IPS-NIHi11 (cell line): Measurements from ENCODE around the gene NLRP9.
A peak's percentile ranks its signal among the peaks of the same experiment; 100 is the strongest.

ENCODE experiments used
- DNase-seq: peaks from one replicate; pipeline ENCODE4 v3.0.0; 2012; ENCODE audit warnings: mixed read lengths, low spot score

NLRP9 gene

GRCh38 chr19:55687281-55688201, 50.7 kb downstream of the NLRP9 start:
- DNase-seq = no peak

- DNase-seq = no peak
Observed at GRCh38 chr19:55686311-55687050, 51.7 kb downstream of the NLRP9 start.

DNA sequence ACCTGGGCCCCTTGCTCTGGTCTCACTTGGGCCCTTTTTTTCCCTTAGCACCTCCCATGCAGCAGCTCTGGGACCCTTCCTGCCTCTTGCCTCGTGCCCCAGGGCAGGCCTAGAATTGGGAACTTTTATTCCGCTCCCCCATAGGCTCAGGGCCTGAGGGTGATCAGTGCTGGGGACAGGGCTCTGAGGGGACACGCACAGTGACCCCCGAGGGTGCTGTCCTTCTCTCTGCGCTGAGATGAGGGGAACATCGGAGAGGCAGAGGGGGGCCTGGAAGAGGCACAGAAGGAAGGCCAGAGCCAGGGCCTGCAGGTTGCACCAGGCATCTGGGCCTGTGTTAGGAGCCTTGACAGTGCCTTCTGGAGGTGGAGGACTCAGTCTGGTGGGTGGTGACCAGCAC, 52.4 kb downstream of the NLRP9 start:
- DNase-seq = no peak

GRCh38 chr19:55684946-55685681, 53.1 kb downstream of the NLRP9 start:
- DNase-seq = no peak

DNA sequence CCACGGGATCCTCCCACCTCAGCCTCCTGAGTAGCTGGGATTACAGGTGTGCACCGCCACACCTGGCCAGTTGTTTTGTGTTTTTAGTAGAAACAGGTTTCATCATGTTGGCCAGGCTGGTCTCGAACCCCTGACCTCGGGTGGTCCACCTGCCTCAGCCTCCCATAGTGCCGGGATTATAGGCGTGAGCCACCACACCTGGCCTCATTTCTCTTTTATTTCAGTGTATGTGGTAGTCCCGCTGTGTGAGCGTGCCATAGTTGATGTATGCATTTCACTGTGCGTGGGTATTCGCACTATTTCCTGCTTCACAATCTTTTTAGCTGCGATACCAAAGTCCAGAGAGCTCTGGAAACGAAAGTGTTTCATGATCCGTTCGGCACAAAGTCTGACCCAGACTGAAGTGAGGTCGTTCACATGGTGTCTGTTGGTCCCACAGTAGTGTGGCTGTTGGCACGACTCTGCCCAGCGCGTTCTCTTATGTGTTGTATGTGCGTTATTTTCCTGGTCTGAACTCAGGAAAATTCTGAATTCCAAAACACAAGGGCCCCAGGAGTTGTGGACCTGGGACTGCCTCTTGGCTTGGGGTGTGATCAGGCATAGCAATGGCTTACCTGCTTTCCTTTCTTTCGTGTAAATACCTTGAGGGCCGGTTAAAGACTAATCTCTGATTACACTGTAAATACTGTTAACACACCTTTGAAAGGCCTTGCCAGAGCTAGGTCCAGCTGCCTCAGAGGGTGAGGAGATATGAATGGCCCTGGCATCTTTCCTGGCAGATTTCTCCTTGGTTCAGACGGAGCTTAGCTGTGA, 54.5 kb downstream of the NLRP9 start:
- DNase-seq = no peak

DNA sequence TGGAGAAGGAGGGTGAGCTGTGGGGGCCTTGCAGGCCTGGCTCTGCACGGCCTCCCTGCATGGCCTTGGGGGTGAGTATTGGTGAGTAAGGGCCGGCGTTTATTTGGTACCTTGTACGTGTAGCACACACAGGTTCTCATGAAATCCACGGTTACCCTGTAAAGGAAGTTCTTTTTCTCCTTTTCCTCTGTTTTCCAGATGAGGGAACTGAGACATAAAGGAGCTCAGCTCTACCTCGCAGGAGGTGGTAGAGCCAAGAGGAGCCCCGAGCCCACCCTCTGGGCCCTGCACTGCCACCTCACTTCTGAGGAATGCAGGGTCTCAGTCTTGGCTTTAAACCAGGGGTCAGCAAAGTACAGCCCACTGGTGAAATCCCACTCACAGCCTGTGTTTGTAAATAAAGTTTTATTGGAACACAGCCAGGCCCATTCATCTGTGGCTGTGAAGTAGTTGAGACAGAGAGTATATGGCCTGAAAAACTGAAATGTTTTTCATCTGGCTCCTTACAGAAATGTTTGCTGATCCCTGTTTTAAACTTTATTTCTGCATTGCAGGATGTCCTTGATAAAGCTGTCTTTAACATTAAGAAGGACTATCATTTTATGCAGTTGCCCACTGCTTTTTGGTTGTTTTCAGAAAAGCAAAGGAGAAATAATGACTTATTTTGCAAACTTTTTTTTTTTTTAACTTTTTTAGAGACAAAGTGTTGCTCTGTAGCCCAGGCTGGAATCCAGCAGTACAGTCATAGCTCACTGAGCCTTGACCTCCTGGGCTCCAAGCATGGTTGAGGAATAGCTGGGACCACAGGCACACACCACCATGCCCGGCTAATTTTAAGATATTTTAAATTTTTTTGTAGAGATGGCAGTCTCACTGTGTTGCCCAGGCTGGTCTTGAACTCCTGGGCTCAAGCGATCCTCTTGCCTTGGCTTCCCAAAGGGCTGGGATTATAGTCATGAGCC, 56.8 kb downstream of the NLRP9 start:
- DNase-seq = no peak

DNA sequence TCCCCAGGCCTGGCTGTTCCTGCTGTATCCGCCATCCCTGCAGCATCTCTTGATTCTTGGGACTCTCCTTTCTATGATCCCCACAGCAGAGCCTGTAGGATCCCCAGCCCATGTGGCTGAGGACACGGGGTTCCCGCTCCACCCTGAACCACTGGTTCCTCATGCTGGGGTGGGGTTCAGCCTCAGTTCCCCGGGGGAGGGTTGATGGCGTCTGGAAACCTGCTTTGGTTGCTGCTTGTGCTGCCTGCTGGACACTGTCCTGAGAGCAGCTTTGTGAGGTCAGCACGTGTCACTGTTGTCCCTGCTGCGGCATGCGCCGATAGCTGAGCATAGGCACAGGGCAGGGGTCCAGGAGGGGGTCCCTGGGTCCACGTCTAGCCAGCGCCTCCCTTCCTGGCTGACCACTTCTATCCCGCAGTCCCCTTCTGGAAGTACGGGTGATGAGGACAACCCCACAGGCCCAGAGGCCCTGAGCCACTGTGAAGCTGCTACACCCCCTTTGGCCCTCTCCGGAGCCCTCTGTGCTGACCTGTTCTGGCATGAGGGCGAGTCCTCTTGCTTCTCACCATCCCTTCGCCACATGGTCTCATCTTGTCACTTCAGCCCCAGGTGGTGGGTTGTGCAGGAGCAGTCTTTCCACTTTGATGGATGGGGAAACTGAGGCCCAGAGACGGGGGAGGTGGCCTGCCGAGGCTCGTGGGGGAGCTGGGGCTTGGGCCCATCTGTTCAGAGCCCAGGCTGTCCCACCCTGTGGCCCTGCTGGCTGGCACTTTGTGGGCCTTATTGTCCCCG, 57.7 kb downstream of the NLRP9 start:
- DNase-seq = no peak

DNA sequence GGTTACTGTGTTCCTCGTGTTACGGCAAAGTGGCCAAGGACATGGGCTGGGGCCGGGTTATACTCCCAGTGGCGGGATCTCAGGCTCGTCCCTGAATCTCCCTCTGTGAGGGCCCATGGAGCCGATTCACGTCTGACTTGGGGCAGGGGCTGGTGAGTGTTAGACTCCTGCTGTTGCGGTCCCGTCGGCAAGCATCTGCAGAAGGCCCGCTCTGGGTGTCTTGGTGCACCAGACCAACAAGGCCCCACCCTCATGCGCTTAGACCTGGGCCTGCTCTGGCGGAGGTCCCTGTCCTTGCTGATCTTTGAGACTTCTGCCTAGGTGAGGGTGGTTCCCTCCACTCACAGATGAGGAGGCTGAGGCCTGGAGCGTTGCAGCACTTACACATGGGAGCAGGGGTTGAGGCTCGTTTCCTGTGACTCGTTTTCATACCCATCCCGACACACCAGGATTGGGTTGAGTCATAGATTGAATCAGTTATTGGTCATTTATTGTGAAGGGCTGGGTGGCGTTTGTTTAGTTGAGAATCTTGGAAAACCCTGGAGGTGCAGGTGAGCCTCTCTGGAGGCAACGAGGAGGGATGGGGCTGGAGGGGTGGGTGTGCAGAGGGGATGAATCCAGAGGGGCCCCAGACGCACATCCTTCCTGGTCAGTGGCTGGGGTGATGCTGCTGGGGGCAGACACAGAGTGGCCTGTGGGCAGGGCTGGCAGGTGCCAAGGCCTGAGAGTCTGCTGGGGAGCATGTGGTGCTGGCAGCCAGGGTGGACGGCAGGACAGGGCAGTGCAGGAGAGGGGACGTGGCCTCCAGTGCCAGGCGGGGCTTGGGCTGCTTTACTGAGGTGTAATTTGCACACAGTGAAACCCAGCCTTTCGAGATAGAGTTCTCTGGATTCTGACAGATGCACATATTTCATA, 58.6 kb downstream of the NLRP9 start:
- DNase-seq = no peak

- DNase-seq = no peak
Observed at GRCh38 chr19:55678121-55678671, 60.0 kb downstream of the NLRP9 start.

DNA sequence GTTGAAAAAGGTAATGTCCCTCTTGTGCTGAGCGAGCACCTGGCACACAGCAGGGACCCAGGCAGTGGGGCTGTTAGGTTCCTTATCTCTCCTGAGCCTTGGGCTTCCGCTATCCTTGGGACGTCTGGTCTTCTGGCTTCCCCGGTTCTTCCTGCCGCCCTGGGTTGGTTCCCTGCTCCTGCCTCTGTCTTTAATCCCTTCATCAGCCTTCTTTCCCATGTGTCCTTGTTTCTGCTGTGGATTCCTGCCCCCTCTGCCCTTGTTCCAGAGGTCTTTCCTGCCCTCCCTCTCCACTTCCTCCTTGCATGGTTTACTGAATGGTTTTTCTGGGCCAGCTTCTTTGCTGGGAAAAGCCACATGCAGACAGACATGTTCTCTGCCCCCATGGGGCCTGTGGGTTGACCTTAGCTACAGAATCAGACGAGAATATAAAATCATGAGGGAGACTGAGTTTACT, 60.6 kb downstream of the NLRP9 start:
- DNase-seq = no peak

DNA sequence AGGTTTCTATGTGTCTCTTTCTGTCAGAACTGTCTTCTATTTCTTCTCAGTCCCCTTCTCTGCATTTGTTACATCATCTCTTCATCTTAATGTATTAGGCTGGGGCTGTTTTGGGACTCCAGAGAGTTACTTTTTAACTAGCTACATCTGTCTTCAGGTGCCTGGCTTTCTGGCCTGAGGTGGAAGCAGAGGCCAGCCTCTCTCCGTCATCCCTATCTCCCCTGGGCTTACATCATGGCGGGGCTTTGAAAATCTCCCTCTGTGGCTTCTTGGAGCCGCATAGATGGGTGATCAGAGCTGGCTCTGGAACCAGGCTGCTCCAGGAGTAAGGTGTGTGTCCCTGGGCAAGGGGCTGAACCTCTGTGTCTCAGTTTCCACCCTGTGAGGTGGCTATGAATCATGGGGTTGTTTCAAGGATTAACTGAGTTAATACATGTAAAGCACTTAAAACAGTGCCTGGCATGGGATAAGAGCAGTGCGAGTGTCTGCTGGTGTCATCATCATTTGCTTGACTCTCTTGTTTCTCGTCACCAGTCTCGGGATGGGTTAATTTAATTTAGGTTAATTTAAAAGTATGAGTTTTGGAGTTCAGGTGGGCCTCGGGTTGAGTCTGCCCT, 61.2 kb downstream of the NLRP9 start:
- DNase-seq = no peak

- DNase-seq = no peak
Observed at GRCh38 chr19:55676383-55676782, 61.8 kb downstream of the NLRP9 start.

- DNase-seq = no peak
Observed at GRCh38 chr19:55675661-55676354, 62.4 kb downstream of the NLRP9 start.

- peak; percentile 98 for DNase-seq
Observed at GRCh38 chr19:55674841-55675660, 63.2 kb downstream of the NLRP9 start, which contains the start of gene EPN1. TSS of gene EPN1 (plus strand) at chr19:55675226. CDS start at chr19:55678628, 3,402 bp downstream.

DNA sequence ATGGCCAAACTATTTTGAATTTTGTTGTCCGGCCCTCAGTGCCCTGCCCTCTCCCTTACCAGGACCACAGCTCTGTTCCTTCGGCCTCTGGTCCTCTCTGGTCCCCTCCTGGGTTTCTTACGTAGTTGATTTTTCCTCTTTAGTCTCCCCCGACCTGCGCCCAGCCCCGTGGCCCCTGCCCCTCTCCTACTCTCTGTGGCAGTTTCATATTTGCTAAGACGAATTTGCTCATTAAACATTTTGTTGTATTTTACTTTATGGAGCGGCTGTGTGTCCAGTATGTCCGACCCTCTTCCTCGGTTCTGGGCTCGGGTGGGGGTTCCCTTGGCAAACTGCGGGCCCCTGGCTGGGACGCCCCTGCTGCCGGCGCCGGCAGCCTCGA, 63.8 kb downstream of the NLRP9 start:
- no peak for DNase-seq

- DNase-seq = no peak
Observed at GRCh38 chr19:55673889-55674288, 64.3 kb downstream of the NLRP9 start.
